ENCODE measurements around the gene GPX6. TPM values are rescaled to one million over a fixed set of nuclear protein-coding genes. Genes with fewer than 3 reads are reported as not detected.
"Not testable (repeated sequence)": the region's sequence is repeated elsewhere in the genome, so short reads cannot be mapped to it uniquely, and the experiment has no call there.

Gene GPX6
- total and polyA plus RNA-seq, 2 donors (not counting 3 experiments of a cell fraction or from before 2014, with no cell fraction given) = not detected

- peak overlapping the region; percentile 1 to 72 (median 66) for H3K4me3 ChIP-seq (replicated peaks in 1 of 3; ENCODE audit: insufficient read depth in 1 of 3, low read depth in 1 of 3, low read length in 3 of 3)
- intact Hi-C loops (cut with micrococcal nuclease) (loop anchor here (1.0 kb wide), 1 partner anchor 15 kb away; no protein-coding TSS in a partner anchor), dilution Hi-C loops (cut with MboI; ENCODE audit: extremely low pct_ligation_motif_present, low sequenced_read_pairs) (no loop called here)
- H3K9me1 ChIP-seq (replicated peaks; ENCODE audit: control insufficient read depth, extremely low read depth, insufficient read depth, low read length) = no peaks in the 10 kb centered on the region
- H3K79me2 ChIP-seq (ENCODE audit: control insufficient read depth, insufficient read depth, low read length) = no peaks in the 10 kb centered on the region
- peaks cover 13 to 39% of the 10 kb centered on the region in 2 experiments for H3K27me3 ChIP-seq (ENCODE audit: control insufficient read depth in 2 of 2, insufficient read depth in 2 of 2, low read length in 2 of 2)
- FAIRE-seq (peak; percentile 78), DNase-seq (ENCODE audit: low read depth, low spot score) (peak; percentile 72)
- BruUV-seq (replicated peaks) = no TSS peak
- peak overlapping the region; percentile 86 for H3K4me2 ChIP-seq (ENCODE audit: insufficient read depth, low read length)
- POLR2A ChIA-PET = no interaction called here
- H3K9me3 ChIP-seq (replicated peaks; ENCODE audit: control insufficient read depth, insufficient read depth, low read length) = no peaks in the 10 kb centered on the region
- H3K4me1 ChIP-seq (ENCODE audit: control insufficient read depth, extremely low read depth, insufficient read depth, low read length) = peaks cover 4% of the 10 kb centered on the region
- H4K20me1 ChIP-seq (replicated peaks; ENCODE audit: control insufficient read depth, extremely low read depth, insufficient read depth, low read length) = no peaks in the 10 kb centered on the region
- no peaks in the 10 kb centered on the region for H3K36me3 ChIP-seq (ENCODE audit: control insufficient read depth in 2 of 2, extremely low read depth in 1 of 2, insufficient read depth in 2 of 2, low read length in 2 of 2)
- CTCF ChIA-PET = interaction anchor here (1.0 to 1.7 kb wide), 2 partner anchors 9 to 15 kb away, joined by 3 to 6 read pairs; no protein-coding TSS in a partner anchor
- TF ChIP-seq POLR2AphosphoS5 (IDR thresholded peaks at IDR 0.05; ENCODE audit: insufficient read depth, low read depth, low read length) = no peak
- TF ChIP-seq POLR2A (IDR thresholded peaks at IDR 0.05; ENCODE audit: low read depth, low read length) = no peak
- no peak for TF ChIP-seq FOS (IDR thresholded peaks at IDR 0.05; ENCODE audit: borderline replicate concordance, insufficient read depth, low read length)
- TF ChIP-seq EZH2 (IDR thresholded peaks at IDR 0.05; ENCODE audit: borderline replicate concordance, low read depth, low read length, severe bottlenecking) = no peak
- no peak for TF ChIP-seq CTCF (IDR thresholded peaks at IDR 0.05; ENCODE audit: extremely low read depth in 1 of 2, insufficient read depth in 1 of 2, low read depth in 1 of 2, low read length in 2 of 2)
- TF ChIP-seq GATA2 (IDR thresholded peaks at IDR 0.05; ENCODE audit: insufficient read depth, insufficient read length, low read depth, low read length) = no peak
- no peak for TF ChIP-seq MAX (IDR thresholded peaks at IDR 0.05; ENCODE audit: insufficient read depth, insufficient read length)
- TF ChIP-seq JUN (IDR thresholded peaks at IDR 0.05; ENCODE audit: borderline replicate concordance, insufficient read depth, insufficient read length, low read depth) = no peak
- TF ChIP-seq MYC (IDR thresholded peaks at IDR 0.05; ENCODE audit: low read depth, low read length) = no peak
- H3K9ac ChIP-seq (replicated peaks; ENCODE audit: extremely low read depth, insufficient read depth, low read length) = no peak overlapping the region
- H3K27ac ChIP-seq (ENCODE audit: insufficient read depth, low read depth, low read length) = no peak overlapping the region
- peak overlapping the region; percentile 46 for H2AFZ ChIP-seq (ENCODE audit: low read depth, low read length)
Measured at GRCh38 chr6:28474441-28475219, 41.0 kb downstream of the GPX6 start.

DNA sequence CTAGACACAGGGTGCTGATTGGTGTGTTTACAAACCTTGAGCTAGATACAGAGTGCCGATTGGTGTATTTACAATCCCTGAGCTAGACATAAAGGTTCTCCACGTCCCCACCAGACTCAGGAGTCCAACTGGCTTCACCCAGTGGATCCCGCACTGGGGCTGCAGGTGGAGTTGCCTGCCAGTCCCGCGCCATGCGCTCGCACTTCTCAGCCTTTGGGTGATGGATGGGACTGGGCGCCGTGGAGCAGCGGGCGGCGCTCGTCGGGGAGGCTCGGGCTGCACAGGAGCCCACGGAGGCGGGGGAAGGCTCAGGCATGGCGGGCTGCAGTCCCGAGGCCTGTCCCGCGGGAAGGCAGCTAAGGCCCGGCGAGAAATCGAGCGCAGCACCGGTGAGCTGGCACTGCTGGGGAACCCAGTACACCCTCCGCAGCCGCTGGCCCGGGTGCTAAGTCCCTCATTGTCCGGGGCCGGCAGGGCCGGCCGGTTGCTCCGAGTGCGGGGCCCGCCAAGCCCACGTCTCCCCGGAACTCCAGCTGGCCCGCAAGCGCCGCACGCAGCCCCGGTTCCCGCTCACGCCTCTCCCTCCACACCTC lies 46.3 kb downstream of the GPX6 start:
- DNase-seq (ENCODE audit: low read depth, low spot score); H2AFZ ChIP-seq (ENCODE audit: low read depth, low read length); FAIRE-seq; H3K4me2 ChIP-seq (ENCODE audit: insufficient read depth, low read length); H3K9me3 ChIP-seq (replicated peaks; ENCODE audit: control insufficient read depth, insufficient read depth, low read length); BruUV-seq (replicated peaks); H3K9ac ChIP-seq (replicated peaks; ENCODE audit: extremely low read depth, insufficient read depth, low read length); intact Hi-C loops (cut with micrococcal nuclease); H3K27ac ChIP-seq (ENCODE audit: insufficient read depth, low read depth, low read length); H4K20me1 ChIP-seq (replicated peaks; ENCODE audit: control insufficient read depth, extremely low read depth, insufficient read depth, low read length); dilution Hi-C loops (cut with MboI; ENCODE audit: extremely low pct_ligation_motif_present, low sequenced_read_pairs); H3K4me1 ChIP-seq (ENCODE audit: control insufficient read depth, extremely low read depth, insufficient read depth, low read length); POLR2A ChIA-PET; H3K4me3 ChIP-seq (replicated peaks in 1 of 3; ENCODE audit: insufficient read depth in 1 of 3, low read depth in 1 of 3, low read length in 3 of 3); H3K27me3 ChIP-seq (ENCODE audit: control insufficient read depth in 2 of 2, insufficient read depth in 2 of 2, low read length in 2 of 2); H3K36me3 ChIP-seq (ENCODE audit: control insufficient read depth in 2 of 2, extremely low read depth in 1 of 2, insufficient read depth in 2 of 2, low read length in 2 of 2); CTCF ChIA-PET; H3K79me2 ChIP-seq (ENCODE audit: control insufficient read depth, insufficient read depth, low read length); H3K9me1 ChIP-seq (replicated peaks; ENCODE audit: control insufficient read depth, extremely low read depth, insufficient read depth, low read length): not testable (repeated sequence)

All from endothelial cell of umbilical vein (primary cell).